Ramos (cell line): ENCODE measurements around the gene ZNF35.
"Not testable (repeated sequence)": the region's sequence is repeated elsewhere in the genome, so short reads cannot be mapped to it uniquely, and the experiment has no call there.

ENCODE experiments used
- in situ Hi-C: fragments of 300-500 bp; cut with MboI; formaldehyde crosslinking; loops from one replicate; pipeline ENCODE4 v1.14.3; 2022; ENCODE audit warnings: low sequenced_read_pairs; ENCODE audit not compliant: unreplicated experiment

The ZNF35 gene

DNA sequence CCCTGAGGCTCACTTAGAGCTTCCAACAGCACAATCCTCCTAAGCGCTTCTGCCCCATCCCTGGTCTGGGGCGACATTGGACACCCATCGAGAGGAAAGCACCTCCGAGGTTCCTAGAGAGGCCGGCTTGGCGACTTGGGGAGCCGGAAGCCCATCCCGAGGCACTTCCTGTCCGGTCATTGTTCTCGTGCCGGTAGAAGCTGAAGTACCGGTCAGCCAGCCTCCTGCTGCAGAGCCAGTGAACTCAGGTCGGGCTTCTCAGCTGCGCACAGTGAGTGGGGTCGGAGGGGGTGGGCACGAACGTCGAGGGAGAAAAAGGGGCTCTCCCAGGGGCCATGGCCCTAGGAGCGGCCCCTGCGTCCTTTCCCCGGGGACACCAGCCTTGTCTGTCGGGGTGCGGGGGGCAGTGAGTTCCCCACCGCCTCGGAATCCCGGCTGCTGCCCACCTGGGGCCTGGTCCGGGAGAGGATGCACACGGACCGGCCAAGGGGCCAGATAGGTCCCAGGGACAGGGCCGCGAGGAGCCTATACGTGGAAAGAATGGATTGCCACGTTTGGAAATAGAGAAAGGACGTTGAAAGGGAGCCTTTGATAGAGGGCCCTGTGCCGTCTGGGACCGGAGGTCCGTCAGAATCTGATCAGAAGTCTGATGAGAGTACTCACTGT lies at the start of gene ZNF35:
ZNF35 (plus strand) TSS at position 169 of the 666 bp plus-strand sequence. CDS start 2,336 bp downstream, outside the sequence.
- in situ Hi-C loops, result no loop called here

DNA sequence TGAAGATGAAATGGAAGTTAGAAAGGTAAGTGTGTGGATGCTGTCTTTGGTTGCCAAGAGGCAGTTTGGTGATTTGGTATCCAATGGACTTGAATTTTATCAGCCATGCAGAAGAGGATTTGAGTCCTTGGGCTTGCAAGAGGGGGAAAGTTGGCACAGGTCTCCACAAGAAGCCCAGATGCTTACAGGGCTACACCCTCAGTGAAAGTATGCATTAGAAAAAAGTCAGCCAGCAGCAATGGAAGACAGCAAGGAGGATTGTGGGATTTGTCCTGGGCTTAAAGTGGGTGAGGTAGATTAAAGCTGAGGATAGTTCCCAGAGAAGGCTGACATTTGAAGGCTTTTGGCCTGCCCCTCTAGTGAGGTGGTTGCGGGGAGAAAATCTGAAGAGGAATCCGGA lies 46.8 kb upstream of the ZNF35 start:
- in situ Hi-C loops, result no loop called here

DNA sequence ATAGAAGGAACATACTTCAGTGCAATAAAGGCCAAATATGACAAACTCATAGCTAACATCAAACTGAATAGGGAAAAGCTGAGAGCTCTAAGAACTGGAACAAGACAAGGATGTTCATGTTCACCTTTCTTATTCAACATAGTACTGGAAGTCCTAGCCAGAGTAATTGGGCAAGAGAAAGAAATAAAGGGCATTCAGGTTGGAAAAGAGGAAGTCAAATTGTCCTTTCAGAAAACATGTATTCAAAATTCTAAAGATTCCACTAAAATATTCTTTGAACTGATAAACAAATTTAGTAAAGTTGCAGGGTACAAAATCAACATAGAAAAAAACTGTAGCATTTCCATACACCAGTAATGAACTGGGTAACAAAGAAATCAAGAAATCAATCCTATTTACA lies 35.9 kb upstream of the ZNF35 start:
- in situ Hi-C loops, result no loop called here

DNA sequence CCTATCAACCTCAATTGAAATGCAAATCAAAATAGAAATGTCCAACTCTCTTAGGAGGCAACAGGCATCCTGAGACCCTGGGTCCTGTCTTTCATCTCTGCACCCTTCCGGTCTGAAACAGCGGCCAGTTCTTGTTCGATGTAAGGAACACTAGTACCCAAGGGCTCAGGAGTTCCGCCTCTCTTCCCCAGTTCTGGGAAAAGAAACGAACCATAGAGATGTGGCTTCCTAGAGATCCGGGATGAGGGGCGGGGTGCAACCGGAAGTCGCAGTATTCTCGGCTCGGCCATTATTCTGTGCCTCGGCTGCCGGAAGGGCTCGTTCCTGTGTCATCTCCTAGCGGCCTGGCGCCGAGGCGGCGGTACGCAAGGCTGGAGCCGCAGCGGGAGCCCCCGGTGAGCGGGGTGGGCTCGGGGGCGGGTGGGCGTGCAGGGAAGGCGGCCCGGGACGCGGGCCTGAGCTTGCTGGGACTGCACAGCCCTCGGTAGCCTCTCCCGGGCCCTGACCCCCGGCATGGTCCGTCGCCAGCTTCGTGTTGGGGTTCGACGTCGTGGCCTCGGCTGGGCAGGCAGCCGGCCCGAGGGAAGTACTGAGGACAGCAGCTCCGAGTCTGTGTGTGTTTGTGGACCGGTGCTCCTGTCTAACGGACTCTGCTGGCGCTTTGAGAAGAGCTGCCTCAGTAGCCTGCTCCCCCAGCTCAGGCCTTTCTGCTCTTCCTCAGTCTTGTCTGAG lies 23.6 kb upstream of the ZNF35 start, which contains the start of gene ZNF197:
ZNF197 (plus strand) TSS at position 288 of the 732 bp plus-strand sequence. CDS start 4,119 bp downstream, outside the sequence.
- in situ Hi-C loops, result no loop called here

DNA sequence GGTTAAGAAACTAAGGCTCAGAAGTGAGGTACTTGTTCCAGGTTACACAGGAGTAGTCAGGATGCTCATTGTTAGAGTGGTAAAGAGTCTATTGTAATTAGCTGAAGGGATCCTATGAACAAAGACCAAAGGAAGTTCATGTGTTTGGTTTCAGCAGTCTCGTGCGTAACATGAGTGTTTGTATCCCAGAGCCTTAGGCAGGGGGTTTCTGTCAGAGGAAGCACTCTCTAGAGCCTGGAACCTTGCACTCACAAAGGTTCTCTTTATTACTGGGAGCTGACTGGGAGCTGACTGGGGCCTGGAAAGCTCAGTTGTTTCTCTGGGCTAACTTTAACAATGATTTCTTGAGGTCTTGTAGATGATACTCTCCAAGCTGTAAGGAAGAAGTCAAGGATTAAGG lies 19.8 kb upstream of the ZNF35 start:
- in situ Hi-C loops, result no loop called here

DNA sequence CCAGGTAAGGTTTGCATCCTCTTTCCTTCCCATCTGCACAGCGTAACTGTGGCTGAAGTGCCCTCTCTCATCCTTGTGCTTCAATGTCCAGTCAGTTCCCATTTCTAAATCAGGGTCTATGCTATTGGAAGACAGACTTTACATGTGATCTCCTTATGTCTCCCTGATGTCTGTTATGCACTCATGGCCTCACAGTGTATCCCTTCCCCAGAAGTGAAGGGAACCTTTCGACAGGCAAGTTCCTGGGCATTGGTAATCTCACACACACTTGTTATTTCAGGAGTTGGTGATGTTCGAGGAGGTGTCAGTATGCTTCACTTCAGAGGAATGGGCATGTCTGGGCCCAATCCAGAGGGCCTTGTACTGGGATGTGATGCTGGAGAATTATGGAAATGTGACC lies 16.3 kb upstream of the ZNF35 start:
- in situ Hi-C loops, result no loop called here

DNA sequence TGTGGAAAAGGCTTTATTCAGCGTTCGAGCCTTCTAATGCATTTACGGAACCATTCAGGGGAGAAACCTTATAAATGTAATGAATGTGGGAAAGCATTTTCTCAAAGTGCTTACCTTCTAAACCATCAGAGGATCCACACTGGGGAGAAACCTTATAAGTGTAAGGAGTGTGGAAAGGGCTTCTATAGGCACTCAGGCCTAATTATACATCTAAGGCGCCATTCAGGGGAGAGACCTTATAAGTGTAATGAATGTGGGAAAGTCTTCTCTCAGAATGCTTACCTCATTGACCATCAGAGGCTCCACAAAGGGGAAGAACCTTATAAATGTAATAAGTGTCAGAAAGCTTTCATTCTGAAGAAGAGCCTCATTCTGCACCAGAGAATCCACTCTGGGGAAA lies 6.2 kb upstream of the ZNF35 start:
- in situ Hi-C loops, result no loop called here

DNA sequence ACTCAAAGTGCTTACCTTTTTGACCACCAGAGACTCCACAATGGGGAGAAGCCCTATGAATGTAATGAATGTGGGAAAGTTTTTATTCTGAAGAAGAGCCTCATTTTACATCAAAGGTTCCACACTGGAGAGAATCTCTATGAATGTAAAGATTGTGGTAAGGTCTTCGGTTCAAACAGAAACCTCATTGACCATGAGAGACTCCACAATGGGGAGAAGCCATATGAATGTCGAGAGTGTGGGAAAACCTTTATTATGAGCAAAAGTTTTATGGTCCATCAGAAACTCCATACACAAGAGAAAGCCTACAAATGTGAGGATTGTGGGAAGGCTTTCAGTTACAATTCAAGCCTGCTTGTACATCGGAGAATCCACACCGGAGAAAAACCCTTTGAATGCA lies 5.5 kb upstream of the ZNF35 start:
- in situ Hi-C loops, result no loop called here

DNA sequence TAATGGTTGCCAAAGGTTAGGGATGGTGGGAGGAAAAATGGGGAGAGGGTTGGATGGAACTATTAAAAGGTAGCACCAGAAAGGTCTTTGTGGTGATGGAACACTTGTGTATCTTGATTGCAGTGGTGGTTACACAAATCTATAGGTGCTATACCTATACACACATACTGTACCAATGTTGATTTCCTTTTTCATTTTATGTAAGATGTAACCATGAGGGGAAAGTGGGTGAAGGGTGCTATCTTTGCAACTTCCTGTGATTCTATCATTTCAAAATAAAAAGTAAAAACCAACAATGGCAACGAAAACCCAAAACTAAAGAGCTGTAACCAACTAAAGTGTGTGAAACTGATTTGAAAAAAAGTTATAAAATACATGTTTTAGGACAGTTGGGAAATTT lies 761 bp upstream of the ZNF35 start:
- in situ Hi-C loops, result no loop called here

DNA sequence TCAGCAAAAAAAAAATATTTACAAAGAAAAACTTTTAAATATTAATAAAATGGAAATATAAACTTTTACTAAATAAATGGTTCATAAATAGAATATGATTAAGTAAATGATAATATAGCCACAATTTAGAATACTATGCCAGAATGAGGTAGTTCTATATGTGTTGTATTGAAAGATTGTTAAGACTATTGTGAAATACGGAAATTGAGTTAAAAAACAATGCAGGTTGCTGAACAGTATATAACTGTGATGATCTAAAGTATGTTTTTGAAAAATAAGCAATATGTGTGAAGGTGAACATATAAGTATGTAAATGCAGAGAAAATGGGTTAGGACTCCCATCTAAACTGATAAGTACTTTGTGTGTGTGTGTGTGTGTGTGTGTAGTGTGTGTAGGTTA lies 1.2 kb downstream of the ZNF35 start:
- in situ Hi-C loops, result no loop called here

DNA sequence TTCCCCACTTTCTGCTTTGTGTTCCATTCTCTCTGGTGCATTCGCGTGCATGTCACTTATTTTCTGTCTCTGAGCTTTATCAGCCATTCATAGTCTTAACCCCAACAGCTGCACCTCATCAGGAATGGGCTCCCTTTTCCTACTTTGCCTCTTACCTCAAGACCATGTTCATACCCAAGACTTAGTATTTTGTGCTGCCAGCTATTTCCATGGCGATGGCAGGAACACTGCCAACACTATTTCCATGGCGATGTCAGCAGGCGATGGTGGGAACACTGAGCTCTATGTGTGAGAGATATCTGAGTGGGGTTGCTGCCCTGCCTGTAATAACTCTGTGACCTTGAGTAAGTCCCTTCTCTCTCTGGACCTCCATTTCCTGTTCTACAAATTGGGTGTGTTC lies 5.5 kb downstream of the ZNF35 start:
- in situ Hi-C loops, result no loop called here

DNA sequence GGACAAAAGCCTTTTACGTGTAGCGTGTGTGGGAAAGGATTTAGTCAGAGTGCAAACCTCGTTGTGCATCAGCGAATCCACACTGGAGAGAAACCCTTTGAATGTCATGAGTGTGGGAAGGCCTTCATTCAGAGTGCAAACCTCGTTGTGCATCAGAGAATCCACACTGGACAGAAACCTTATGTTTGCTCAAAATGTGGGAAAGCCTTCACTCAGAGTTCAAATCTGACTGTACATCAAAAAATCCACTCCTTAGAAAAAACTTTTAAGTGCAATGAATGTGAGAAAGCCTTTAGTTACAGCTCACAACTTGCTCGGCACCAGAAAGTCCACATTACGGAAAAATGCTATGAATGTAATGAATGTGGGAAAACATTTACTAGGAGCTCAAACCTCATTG lies 10.5 kb downstream of the ZNF35 start:
- in situ Hi-C loops, result no loop called here

DNA sequence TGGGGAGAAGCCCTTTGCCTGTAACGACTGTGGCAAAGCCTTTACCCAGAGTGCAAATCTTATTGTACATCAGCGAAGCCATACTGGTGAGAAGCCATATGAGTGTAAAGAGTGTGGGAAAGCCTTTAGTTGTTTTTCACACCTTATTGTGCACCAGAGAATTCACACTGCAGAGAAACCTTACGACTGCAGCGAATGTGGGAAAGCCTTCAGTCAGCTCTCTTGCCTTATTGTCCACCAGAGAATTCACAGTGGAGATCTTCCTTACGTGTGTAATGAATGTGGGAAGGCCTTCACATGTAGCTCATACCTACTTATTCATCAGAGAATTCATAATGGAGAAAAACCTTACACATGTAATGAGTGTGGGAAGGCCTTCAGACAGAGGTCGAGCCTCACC lies 10.9 kb downstream of the ZNF35 start:
- in situ Hi-C loops, result no loop called here

DNA sequence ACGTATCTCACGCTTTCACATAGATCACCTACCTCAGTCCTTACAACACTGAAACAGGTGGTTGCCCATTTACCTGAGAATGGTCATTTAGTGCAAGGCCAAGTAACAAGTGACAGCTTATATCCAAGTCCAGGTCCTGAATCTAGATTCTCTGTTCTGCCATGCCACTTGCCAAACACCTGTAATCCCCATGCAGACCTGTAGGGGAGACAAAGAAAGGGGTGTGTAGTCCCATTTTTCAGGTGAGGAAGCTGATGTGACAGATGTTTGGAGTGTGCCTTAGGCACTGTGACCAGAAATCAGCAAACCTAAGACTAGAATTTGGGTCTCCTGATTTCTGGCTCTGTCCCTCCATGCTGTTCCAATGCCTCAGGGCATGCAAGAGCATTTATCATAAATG lies 12.7 kb downstream of the ZNF35 start:
- in situ Hi-C loops, result no loop called here

DNA sequence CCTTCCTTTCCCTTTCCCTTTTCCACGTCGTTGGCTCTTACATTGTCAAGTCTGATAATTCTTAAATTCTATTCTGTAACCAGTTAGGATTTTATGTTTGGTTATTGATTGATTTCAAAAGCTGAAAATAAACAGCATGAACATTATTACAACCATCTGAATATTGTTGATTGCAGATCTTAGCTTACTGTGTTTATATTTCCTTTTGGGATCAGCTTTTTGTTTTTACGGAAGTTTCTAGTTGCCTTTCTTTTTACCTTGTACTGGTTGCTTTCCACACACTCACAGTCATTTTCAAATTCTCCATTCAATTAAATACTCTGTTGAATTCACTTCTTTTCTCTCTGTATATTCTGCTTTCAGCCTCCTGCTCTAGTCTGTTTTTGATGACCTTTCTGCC lies 16.6 kb downstream of the ZNF35 start:
- in situ Hi-C loops, result no loop called here

DNA sequence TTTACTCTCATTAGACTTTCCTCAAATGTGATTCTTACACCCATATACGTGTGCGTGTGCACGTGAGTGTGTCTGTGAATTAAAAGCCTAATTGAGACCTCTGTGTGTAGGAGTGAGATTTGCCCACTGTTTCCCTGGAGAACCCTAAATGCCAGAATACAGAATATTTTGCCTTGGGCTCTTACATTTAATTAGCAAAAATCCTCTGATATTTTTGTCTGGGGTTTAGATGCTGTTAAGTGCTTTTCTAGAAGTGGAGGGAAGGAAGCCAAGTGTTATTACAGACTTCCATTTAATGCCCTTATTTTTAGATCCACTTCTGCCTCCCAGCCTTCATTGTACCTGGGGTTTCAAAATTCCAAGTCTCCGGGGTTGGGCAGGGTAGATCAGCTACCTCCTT lies 17.8 kb downstream of the ZNF35 start:
- in situ Hi-C loops, result no loop called here

DNA sequence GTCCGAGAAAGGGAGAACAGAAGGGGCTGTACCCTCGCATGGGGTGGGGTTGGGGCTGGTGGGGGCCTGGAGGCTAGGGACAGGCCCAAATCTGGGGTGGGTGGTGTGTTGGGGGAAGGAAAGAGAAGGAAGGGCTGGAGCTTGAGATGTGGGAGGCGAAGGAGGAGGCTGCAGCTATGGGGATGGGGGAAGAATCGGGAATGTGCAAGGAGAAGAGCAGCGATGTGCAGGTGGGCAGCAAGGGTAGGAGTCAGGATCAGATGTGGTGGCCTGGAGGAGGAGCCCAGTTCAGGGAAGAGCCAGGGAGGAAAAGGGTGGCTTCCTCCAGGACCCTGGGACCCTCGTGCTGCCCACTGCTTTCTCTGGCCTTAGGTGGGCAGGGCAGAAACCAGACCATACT lies 21.2 kb downstream of the ZNF35 start:
- in situ Hi-C loops, result no loop called here

DNA sequence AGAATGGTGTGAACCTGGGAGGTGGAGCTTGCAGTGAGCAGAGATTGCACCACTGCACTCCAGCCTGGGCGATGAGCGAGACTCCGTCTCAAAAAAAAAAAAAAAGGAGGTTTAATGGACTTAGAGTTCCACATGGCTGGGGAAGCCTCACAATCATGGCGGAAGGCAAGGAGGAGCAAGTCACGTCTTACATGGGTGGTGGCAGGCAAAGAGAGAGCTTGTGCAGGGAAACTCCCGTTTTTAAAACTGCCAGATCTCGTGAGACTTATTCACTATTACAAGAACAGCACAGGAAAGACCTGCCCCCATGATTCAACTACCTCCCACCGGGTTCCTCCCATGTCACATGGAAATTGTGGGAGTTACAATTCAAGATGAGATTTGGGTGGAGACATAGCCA lies 24.9 kb downstream of the ZNF35 start:
- in situ Hi-C loops, result not testable (repeated sequence)

DNA sequence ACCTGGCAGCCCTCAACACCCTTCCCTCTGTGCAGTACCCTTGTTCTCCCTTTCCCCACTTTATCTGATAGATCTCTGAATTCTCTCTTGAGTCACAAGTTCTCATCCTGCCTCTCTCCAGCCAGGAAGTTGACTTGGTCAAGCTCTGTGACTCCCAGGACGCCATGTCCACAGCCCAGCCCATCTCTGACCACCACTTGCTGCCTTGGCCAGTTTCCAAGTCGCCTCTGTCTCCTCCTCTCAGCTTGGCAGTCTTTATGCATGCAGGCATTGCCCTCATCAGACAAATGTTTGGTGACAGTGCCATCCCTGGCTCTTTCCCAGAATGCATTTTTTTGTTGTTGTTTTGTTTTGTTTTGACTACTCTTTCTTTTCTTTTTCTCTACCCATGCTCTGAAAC lies 25.7 kb downstream of the ZNF35 start:
- in situ Hi-C loops, result no loop called here

DNA sequence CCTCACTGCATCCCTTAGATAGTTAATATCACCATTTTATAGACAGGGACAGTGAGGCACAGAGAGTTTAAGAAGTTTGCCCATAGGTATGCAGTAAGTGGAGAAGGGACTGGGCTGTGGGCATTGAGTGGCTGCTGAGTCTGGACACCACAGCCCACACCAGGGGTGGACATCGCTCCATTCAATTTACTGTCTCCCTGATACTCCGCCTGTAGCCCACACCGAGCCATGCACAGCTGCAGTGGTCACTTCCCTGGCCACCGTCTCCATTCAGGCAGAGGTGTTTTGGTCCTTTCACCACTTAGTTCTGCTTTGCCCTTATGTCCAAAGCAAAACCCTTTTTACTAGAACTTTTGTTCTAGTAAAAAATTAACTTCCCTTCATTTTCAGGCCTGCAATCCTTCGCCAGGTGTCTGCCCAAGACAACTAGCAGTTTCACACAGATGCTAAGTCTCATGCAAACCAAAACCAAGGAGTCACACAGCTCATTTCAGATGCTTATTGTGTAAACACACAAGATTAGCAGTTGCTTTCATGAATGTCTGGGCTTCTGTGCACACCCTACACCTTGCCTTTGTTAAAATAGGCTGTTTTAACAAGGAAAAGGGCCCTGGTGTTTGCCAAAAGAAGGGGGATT lies 30.1 kb downstream of the ZNF35 start:
- in situ Hi-C loops, result no loop called here

DNA sequence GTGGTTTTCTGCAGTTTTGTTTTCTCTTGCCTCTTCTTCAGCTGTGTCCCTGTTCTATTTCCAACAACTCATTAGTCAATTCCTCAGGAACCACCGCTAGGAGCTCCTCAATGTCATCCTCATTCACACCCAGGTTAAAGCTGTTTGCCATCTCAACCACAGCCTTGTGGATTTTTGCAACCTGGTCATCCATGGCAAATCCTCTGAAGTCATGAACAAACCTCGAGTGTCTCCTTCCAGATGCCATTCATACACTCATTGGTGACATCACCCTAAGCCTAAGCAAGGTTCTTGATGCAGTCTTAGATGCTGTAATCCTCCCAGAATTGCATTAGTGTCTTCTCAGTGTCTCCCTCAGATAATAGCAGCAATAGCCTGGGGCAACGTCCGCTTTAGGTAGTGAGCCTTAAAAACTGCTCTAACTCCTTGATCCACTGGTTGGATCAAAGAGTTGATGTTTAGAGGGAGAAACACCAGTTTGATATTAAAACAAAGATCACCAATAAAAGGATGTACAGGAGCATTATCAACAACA lies 32.5 kb downstream of the ZNF35 start:
- in situ Hi-C loops, result no loop called here
